ENCODE data around the gene SLX9.
"Not testable (repeated sequence)": the region's sequence is repeated elsewhere in the genome, so short reads cannot be mapped to it uniquely, and the experiment has no call there.

Gene SLX9

GRCh38 chr21:44902268-44903049 is 37.4 kb upstream of the SLX9 start:
- DNase-seq (ENCODE audit: low read depth in 3 of 3), result no peak

DNA sequence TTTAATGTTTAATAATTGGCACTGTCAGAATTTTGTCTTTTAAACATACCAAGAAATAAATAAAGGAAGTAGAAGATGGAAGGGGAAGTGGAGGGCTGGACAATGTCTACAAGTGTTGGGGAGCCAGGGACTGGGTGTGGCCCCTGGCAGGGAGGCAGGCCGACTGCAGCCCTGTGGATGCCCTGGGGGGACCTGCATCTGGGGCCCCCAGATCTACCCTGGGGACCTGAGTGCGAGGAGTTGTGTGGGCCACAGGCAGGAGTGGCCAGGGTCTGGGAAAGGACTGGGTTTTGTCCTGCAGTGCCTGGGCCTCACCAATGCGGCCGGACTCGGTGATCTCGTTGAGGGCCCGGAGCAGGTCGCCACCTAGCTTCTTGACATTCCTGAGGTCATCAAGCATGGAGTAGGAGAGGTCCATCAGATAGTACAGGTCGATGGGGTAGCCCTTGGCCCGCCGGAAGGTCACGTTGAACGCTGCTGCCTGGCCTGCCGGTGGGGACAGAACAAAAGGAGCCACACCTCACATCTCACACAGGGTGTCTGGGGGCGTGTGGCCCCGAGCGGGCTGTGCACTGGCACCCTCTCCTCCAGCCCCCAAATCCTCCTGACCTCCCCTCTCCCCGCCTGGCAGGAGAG is 36.7 kb upstream of the SLX9 start:
- DNase-seq (ENCODE audit: low read depth in 3 of 3), result no peak

- DNase-seq (ENCODE audit: low read depth in 3 of 3), result no peak
Measured at GRCh38 chr21:44903689-44904088, 36.1 kb upstream of the SLX9 start.

DNA sequence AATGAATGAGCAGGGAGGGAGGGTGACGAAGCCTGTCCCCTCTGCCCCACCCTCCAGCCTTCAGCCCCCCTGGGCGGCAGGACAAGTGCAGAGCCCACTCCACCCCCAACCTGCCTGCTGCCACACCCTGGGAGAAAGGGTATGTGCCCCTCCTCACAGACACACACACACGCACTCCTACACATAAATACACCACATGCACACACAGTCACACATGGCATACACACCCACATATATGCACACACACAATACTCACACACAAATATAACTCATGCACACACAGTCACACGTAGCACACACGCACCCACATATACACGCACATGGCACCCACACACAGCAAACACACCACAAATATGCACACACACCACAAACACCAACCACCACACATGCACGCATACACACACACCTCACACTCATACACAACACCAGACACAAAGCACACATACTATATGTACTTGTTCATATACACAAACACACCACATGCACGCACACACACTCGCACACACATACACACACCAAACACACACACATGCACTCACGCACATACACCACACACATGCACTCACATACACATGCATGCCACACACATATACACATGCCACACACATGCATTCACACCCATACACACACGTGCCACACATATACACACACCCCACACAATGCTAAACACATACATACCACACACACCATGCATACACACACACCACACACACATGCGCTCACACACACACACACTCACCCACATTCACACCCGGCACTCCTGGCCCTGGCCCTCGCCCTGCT is 35.5 kb upstream of the SLX9 start:
- DNase-seq (ENCODE audit: low read depth in 3 of 3), result no peak

- no peak for DNase-seq (ENCODE audit: low read depth in 3 of 3)
Measured at GRCh38 chr21:44905016-44905727, 34.7 kb upstream of the SLX9 start.

DNA sequence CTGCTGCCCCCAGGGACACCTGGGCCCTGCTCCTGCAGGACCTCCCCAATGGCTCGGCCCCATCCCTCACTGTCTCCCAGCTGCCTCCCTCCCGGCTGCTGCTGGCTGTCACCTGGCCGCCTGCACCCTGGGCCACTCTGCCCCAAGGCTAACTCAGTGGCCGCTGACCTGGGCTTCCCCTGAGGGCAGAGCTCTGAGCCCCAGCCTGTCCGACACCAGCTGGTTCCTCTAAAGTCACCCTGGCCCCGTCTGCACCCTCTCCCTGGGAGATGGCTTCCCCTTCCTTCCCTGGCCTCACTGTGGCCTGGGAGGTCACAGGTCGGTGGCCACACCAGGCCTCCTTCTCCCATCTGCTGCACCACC is 34.1 kb upstream of the SLX9 start:
- DNase-seq (ENCODE audit: low read depth in 3 of 3), result no peak

DNA sequence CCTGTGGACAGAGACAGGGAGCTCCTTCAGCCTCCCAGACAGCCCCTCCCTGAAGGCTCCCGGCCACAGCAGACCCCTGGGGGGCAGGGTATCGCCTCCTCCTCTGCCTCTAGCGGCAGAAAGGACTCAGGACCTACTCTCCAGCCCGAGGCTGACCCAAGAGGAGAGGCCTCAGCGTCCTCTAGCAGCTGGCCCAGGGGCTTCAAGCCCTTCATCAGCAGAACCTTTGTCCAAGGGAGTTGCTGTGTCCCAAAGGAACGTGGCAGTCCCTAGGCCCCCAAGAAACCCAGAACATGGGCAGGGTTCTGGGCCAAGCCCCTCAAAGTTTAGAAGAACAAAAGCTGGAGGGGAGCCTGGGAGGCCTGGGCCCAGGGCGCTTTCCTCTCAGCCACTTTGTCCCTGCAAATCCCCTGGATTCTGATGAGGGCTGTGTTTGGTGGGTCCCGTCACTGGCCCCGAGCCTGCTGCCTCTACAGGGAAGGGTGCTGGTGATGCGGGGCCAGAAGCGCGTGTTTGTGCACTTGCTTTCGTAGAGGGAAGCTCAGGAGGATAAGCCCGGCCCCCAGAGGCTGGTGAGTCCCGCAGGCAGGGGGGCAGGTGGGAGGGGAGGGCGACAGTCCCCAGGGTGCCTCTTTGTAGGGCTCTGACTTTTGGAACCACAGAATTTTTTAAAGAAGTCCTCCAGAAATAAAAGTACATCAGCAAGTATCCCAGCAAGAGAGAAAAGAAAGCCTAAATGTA is 32.4 kb upstream of the SLX9 start:
- DNase-seq (ENCODE audit: low read depth in 3 of 3), result no peak

- no peak for DNase-seq (ENCODE audit: low read depth in 3 of 3)
Measured at GRCh38 chr21:44907966-44908895, 31.6 kb upstream of the SLX9 start.

- DNase-seq (ENCODE audit: low read depth in 3 of 3), result no peak
Measured at GRCh38 chr21:44908908-44909307, 30.9 kb upstream of the SLX9 start.

- DNase-seq (ENCODE audit: low read depth in 3 of 3), result no peak
Measured at GRCh38 chr21:44909719-44910118, 30.1 kb upstream of the SLX9 start.

GRCh38 chr21:44910229-44911067 is 29.4 kb upstream of the SLX9 start:
- DNase-seq (ENCODE audit: low read depth in 3 of 3), result no peak

DNA sequence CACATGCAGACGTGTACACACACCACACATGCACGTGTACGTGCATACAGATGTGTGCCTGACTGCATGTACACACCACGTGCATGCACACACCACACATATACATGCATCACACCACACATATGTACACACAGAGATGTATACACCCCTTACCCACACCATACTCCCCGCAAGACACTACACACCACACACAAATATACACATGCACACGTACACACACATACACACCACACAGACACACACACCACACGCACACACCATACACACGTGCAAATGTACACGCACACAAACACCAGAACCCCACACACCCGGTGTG is 28.8 kb upstream of the SLX9 start:
- no peak for DNase-seq (ENCODE audit: low read depth in 3 of 3)

GRCh38 chr21:44911384-44912157 is 28.3 kb upstream of the SLX9 start:
- DNase-seq (ENCODE audit: low read depth in 3 of 3), result no peak

- no peak for DNase-seq (ENCODE audit: low read depth in 3 of 3)
Measured at GRCh38 chr21:44912158-44912473, 27.7 kb upstream of the SLX9 start.

DNA sequence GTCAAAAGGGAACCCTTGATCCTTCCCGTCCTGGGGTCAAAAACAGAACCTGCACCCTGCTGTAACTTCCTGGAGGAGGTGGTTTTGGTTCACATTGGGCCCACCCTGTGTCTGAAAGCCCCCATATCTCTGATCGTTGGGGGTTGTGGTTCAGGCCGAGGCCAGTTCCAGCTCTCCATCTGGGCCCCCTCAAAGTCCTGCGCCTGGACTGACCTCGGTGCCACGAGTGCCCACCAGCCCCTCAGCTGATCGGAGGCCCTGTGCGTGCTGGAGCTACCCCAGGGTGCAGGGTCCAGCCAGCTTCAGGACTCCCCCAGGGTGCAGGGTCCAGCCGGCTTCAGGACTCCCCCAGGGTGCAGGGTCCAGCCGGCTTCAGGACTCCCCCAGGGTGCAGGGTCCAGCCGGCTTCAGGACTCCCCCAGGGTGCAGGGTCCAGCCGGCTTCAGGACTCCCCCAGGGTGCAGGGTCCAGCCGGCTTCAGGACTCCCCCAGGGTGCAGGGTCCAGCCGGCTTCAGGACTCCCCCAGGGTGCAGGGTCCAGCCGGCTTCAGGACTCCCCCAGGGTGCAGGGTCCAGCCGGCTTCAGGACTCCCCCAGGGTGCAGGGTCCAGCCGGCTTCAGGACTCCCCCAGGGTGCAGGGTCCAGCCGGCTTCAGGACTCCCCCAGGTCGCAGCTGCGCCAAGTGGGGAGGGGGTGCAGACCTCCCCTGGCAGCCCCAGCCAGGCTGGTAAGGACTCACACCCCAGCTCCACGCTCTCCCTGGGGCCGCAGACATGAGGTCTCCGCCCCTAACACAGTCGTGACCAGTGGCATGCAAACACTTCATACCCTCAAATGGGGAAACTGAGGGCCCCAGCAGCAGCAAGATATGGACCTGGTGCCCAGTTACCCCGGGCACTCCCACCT is 27.1 kb upstream of the SLX9 start:
- not testable (repeated sequence) for DNase-seq (ENCODE audit: low read depth in 3 of 3)

DNA sequence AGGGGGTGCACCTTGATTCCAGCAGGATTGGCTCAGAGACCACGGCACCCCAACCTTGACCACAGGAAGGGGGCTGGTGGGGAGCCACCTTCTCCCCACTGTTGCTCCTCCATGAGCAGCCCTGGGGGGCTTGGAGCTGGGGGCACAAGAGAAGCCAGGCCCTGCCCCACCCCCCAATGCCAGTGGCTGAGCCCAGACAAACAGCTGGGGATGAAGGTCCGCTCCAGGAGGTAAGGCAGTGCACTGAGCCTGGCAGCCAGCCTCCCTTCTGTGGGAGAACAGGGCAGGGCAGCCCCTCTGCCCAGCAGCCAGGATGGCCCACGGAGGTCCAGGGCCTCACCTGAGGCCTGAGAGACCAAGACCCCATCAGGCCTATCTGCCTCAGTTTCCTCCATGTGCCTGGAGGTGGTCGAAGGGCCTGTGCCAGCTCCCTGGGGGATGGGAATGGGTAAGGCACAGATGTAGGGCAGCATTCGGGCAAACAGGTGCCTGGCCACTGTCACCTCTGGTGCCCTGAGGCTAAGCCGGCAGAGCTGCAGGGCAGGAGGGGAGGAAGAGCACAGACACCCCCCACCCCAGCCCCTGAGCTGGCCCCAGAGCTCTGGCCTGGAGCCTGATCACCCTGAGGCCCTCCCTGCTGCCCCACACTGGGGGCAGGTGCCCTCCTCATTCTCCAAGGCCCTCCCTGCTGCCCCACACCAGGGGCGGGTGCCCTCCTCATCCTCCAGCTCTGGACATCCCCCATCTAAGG is 26.2 kb upstream of the SLX9 start:
- no peak for DNase-seq (ENCODE audit: low read depth in 3 of 3)

GRCh38 chr21:44914176-44914874 is 25.5 kb upstream of the SLX9 start:
- DNase-seq (ENCODE audit: low read depth in 3 of 3), result no peak

Measured in stimulated activated CD4-positive, alpha-beta T cell treated with anti-CD3 and anti-CD28 coated beads, TNF-alpha, amount 100 ng/mL, for 4 hours (primary cell).